ENCODE data around the gene MICU1. TPM values are rescaled to one million over a fixed set of nuclear protein-coding genes. Genes with fewer than 3 reads are reported as not detected.
"Not testable (repeated sequence)": the region's sequence is repeated elsewhere in the genome, so short reads cannot be mapped to it uniquely, and the experiment has no call there.

The MICU1 gene
- total RNA-seq = 10 to 100 TPM; 27.2 to 44.3 (median 33.9) TPM

- TF ChIP-seq CTCF (IDR thresholded peaks at IDR 0.05) (no peak), POLR2A (IDR thresholded peaks at IDR 0.05) (peak; percentile 55), POLR2AphosphoS5 (IDR thresholded peaks at IDR 0.05) (peak; percentile 70 to 89 (median 76))
- peak within 1 kb of the TSS; percentile 75 to 94 (median 83) for H3K4me3 ChIP-seq
- H3K27ac ChIP-seq = peak within 1 kb of the TSS; percentile 92 to 93
- H3K27me3 ChIP-seq = no peaks in the 10 kb centered on the region
- no peaks in the 10 kb centered on the region for H3K36me3 ChIP-seq
- intact Hi-C loops (cut with DNase I; ENCODE audit: low total_unique reads) = no loop called here
- peaks cover 3 to 10% of the 10 kb centered on the region in 2 donors for H3K4me1 ChIP-seq
- peak; percentile 94 to 97 for DNase-seq (ENCODE audit: low spot score in 2 of 2)
- no peaks in the 10 kb centered on the region for H3K9me3 ChIP-seq
These were observed at the start of gene MICU1 for GRCh38 chr10:72625608-72626443. MICU1 (minus strand) TSS chr10:72626079; CDS start chr10:72566793, 59,286 bp downstream.

GRCh38 chr10:72674174-72674573 lies 48.3 kb upstream of the MICU1 start:
- H3K4me3 ChIP-seq; H3K4me1 ChIP-seq; H3K9me3 ChIP-seq; H3K36me3 ChIP-seq; H3K27ac ChIP-seq; intact Hi-C loops (cut with DNase I; ENCODE audit: low total_unique reads); DNase-seq (ENCODE audit: low spot score in 2 of 2); H3K27me3 ChIP-seq: not testable (repeated sequence)

- no peaks in the 10 kb centered on the region for H3K27me3 ChIP-seq
- no peak overlapping the region for H3K4me3 ChIP-seq
- intact Hi-C loops (cut with DNase I; ENCODE audit: low total_unique reads) = no loop called here
- no peaks in the 10 kb centered on the region for H3K4me1 ChIP-seq
- H3K27ac ChIP-seq = no peak overlapping the region
- no peaks in the 10 kb centered on the region for H3K9me3 ChIP-seq
- DNase-seq (ENCODE audit: low spot score in 2 of 2) = no peak
- H3K36me3 ChIP-seq = no peaks in the 10 kb centered on the region
- TF ChIP-seq POLR2AphosphoS5 (IDR thresholded peaks at IDR 0.05) (no peak), POLR2A (IDR thresholded peaks at IDR 0.05) (no peak)
These were observed 47.4 kb upstream of the MICU1 start for GRCh38 chr10:72673280-72673679.

GRCh38 chr10:72667207-72667864 lies 41.5 kb upstream of the MICU1 start:
- no peak overlapping the region for H3K4me3 ChIP-seq
- TF ChIP-seq POLR2A (IDR thresholded peaks at IDR 0.05) (no peak), POLR2AphosphoS5 (IDR thresholded peaks at IDR 0.05) (no peak), CTCF (IDR thresholded peaks at IDR 0.05) (no peak)
- no peaks in the 10 kb centered on the region for H3K27me3 ChIP-seq
- no peak for DNase-seq (ENCODE audit: low spot score in 2 of 2)
- H3K9me3 ChIP-seq = no peaks in the 10 kb centered on the region
- intact Hi-C loops (cut with DNase I; ENCODE audit: low total_unique reads) = no loop called here
- no peak overlapping the region for H3K27ac ChIP-seq
- no peaks in the 10 kb centered on the region for H3K36me3 ChIP-seq
- no peaks in the 10 kb centered on the region for H3K4me1 ChIP-seq

- no peaks in the 10 kb centered on the region for H3K27me3 ChIP-seq
- no peak for DNase-seq (ENCODE audit: low spot score in 2 of 2)
- intact Hi-C loops (cut with DNase I; ENCODE audit: low total_unique reads) = no loop called here
- H3K27ac ChIP-seq = no peak overlapping the region
- no peaks in the 10 kb centered on the region for H3K36me3 ChIP-seq
- H3K4me1 ChIP-seq = no peaks in the 10 kb centered on the region
- no peak overlapping the region for H3K4me3 ChIP-seq
- TF ChIP-seq POLR2A (IDR thresholded peaks at IDR 0.05) (no peak), CTCF (IDR thresholded peaks at IDR 0.05) (no peak), POLR2AphosphoS5 (IDR thresholded peaks at IDR 0.05) (no peak)
- H3K9me3 ChIP-seq = no peaks in the 10 kb centered on the region
These were observed 40.0 kb upstream of the MICU1 start for GRCh38 chr10:72665925-72666324.

- no peaks in the 10 kb centered on the region for H3K27me3 ChIP-seq
- H3K27ac ChIP-seq = no peak overlapping the region
- no peak overlapping the region for H3K4me3 ChIP-seq
- intact Hi-C loops (cut with DNase I; ENCODE audit: low total_unique reads) = no loop called here
- TF ChIP-seq POLR2A (IDR thresholded peaks at IDR 0.05) (no peak), CTCF (IDR thresholded peaks at IDR 0.05) (no peak), POLR2AphosphoS5 (IDR thresholded peaks at IDR 0.05) (no peak)
- DNase-seq (ENCODE audit: low spot score in 2 of 2) = no peak
- H3K36me3 ChIP-seq = no peaks in the 10 kb centered on the region
- H3K4me1 ChIP-seq = no peaks in the 10 kb centered on the region
- no peaks in the 10 kb centered on the region for H3K9me3 ChIP-seq
These were observed 38.1 kb upstream of the MICU1 start for GRCh38 chr10:72663971-72664370.
